Inferior parietal cortex (tissue), 1 donor: ENCODE data around the gene CTXND1.
"Not testable (repeated sequence)": the region's sequence is repeated elsewhere in the genome, so short reads cannot be mapped to it uniquely, and the experiment has no call there.

Source experiments
- DNase-seq: peaks from one replicate; pipeline ENCODE4 v3.0.0-alpha.2; 2016; ENCODE audit errors: extremely low spot score

Gene CTXND1

GRCh38 chr15:80252121-80252518 lies at the start of gene CTXND1:
TSS of gene CTXND1 (minus strand) at chr15:80252213. CDS start at chr15:80201949, 50,264 bp downstream.
- no peak for DNase-seq

GRCh38 chr15:80301472-80301871 lies 49.5 kb upstream of the CTXND1 start:
- DNase-seq = no peak

GRCh38 chr15:80295777-80296176 lies 43.8 kb upstream of the CTXND1 start:
- DNase-seq = not testable (repeated sequence)

- DNase-seq = no peak
Observed at GRCh38 chr15:80292079-80292478, 40.1 kb upstream of the CTXND1 start.

GRCh38 chr15:80290891-80291290 lies 38.9 kb upstream of the CTXND1 start:
- DNase-seq = not testable (repeated sequence)

- no peak for DNase-seq
Observed at GRCh38 chr15:80289528-80290495, 37.8 kb upstream of the CTXND1 start.

- no peak for DNase-seq
Observed at GRCh38 chr15:80288131-80288530, 36.1 kb upstream of the CTXND1 start.

- no peak for DNase-seq
Observed at GRCh38 chr15:80286055-80286454, 34.0 kb upstream of the CTXND1 start.

GRCh38 chr15:80285379-80285778 lies 33.4 kb upstream of the CTXND1 start:
- no peak for DNase-seq

GRCh38 chr15:80283531-80283930 lies 31.5 kb upstream of the CTXND1 start:
- DNase-seq = no peak

GRCh38 chr15:80277147-80277546 lies 25.1 kb upstream of the CTXND1 start:
- DNase-seq = no peak

- no peak for DNase-seq
Observed at GRCh38 chr15:80275961-80276360, 23.9 kb upstream of the CTXND1 start.

GRCh38 chr15:80274996-80275395 lies 23.0 kb upstream of the CTXND1 start:
- DNase-seq = no peak

- no peak for DNase-seq
Observed at GRCh38 chr15:80274554-80274953, 22.5 kb upstream of the CTXND1 start.

GRCh38 chr15:80272987-80273386 lies 21.0 kb upstream of the CTXND1 start:
- DNase-seq = no peak

- DNase-seq = no peak
Observed at GRCh38 chr15:80270472-80270871, 18.5 kb upstream of the CTXND1 start.

GRCh38 chr15:80268101-80268500 lies 16.1 kb upstream of the CTXND1 start:
- no peak for DNase-seq

GRCh38 chr15:80267658-80268057 lies 15.6 kb upstream of the CTXND1 start:
- no peak for DNase-seq

- DNase-seq = no peak
Observed at GRCh38 chr15:80266745-80267144, 14.7 kb upstream of the CTXND1 start.

GRCh38 chr15:80266113-80266512 lies 14.1 kb upstream of the CTXND1 start:
- no peak for DNase-seq

- DNase-seq = no peak
Observed at GRCh38 chr15:80265021-80265420, 13.0 kb upstream of the CTXND1 start.

GRCh38 chr15:80264031-80264430 lies 12.0 kb upstream of the CTXND1 start:
- DNase-seq = no peak

- no peak for DNase-seq
Observed at GRCh38 chr15:80260551-80260950, 8.5 kb upstream of the CTXND1 start.
